Left kidney (tissue), 2 donors: ENCODE results near the gene E4F1. TPM values are rescaled to one million over a fixed set of nuclear protein-coding genes. Genes with fewer than 3 reads are reported as not detected.
"Not testable (repeated sequence)": the region's sequence is repeated elsewhere in the genome, so short reads cannot be mapped to it uniquely, and the experiment has no call there.

Experiments used
- DNase-seq: peaks from one replicate; pipeline ENCODE4 v3.0.0-alpha.2; 2013
- polyA plus RNA-seq: library from polyadenylated mRNA; unstranded; fragments of 120-200 nt; gene quantifications from one replicate; pipeline ENCODE4 v1.2.1, GENCODE V29; 2013; ENCODE audit not compliant: insufficient read length

The E4F1 gene
- polyA plus RNA-seq, 1 donor = 14.7 TPM

DNA sequence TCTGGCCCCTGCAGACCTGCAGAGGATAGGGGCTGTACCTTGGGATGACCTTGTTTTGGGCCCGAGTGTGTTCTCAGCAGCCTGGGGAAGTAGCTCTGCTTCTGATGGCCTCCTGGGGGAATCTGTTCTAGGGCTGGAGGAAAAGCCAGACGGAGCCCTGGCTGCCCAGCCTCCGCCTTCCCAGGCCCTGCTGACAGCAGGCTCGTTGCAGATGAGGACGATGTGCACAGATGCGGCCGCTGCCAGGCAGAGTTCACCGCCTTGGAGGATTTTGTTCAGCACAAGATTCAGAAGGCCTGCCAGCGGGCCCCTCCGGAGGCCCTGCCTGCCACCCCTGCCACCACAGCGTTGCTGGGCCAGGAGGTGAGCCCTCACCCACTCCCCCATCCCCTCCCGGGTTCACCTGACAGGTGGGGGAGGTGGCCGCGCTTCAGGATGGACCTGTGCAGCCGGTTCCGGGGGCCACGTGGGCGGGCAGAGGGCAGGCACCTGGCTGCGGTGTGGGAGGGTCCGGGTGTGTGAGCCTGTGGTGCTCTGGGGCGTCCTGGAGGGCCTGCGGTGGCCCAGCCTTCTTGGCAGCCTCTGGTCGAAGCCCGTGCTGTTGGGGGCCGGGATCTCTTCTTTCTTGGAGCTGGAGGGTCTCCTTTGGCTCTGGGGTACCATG, 4.9 kb downstream of the E4F1 start:
- no peak for DNase-seq

DNA sequence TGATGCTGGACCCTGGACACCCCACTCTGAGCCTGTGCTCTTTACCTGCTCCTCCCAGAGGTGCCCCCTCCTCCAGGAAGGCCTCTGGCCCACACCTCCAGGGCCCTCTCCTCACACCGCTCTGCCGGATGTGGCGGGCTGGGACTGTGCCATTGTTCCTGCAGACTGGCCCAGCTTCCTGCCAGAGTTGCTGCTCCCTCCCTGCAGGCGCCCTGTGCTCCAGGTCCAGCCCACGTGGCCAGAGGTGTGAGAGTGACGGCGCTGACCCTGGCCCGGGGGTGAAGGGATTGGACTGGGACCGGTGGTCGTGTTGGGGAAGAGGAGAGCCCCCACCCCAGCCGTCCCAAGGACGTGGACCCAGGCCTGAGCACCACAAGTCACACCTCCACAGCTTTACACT, 5.7 kb downstream of the E4F1 start:
- no peak for DNase-seq

DNA sequence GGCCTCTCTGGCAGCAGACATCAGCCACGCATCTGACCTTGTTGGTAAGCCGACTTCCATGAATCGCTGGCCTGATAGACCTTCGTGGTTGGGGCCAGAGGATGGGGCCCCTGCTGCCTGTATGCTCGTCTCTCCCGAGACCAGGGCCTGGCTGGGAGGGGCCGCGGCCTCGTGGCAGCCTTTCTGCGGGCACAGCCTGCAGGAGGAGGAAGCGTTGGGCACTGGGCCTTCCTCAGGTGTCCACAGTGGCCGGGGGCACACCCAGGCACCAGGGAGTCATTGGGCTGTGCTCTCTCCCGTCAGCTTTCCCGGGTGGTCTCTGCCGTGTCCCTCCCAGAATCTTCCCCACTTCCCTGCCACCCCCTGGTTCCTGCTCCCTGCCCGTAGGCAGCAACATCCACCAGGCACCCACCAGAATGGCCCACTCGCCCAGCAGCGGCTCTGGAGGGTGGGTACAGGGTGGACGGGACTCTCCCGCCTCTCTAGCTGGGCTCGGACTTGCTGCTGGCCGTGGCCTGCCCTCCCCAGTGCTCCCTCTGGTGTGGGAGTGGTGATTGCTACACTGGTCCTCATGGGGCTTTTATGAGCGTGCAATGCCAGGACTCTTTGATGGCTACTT, 6.3 kb downstream of the E4F1 start:
- DNase-seq = no peak

DNA sequence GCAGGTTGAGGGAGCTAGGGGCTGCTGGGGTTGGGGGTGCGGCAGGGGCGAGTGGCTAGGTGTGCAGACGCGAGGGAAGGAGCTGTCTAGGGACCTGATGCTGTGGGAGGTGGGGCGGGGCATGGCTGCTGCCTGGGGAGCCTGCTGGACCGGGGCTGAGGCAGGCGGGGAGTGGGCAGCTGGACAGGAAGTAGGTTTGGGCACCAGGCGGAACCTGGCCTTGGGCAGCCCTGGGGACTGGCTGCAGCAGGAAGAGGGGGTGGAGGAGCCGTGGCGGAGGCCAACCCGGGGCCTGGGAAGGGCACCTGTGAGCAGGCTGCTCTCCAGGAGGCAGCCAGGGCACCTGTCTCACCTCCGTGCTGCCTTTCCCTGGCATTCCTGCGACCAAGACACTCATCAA, 7.0 kb downstream of the E4F1 start:
- no peak for DNase-seq

DNA sequence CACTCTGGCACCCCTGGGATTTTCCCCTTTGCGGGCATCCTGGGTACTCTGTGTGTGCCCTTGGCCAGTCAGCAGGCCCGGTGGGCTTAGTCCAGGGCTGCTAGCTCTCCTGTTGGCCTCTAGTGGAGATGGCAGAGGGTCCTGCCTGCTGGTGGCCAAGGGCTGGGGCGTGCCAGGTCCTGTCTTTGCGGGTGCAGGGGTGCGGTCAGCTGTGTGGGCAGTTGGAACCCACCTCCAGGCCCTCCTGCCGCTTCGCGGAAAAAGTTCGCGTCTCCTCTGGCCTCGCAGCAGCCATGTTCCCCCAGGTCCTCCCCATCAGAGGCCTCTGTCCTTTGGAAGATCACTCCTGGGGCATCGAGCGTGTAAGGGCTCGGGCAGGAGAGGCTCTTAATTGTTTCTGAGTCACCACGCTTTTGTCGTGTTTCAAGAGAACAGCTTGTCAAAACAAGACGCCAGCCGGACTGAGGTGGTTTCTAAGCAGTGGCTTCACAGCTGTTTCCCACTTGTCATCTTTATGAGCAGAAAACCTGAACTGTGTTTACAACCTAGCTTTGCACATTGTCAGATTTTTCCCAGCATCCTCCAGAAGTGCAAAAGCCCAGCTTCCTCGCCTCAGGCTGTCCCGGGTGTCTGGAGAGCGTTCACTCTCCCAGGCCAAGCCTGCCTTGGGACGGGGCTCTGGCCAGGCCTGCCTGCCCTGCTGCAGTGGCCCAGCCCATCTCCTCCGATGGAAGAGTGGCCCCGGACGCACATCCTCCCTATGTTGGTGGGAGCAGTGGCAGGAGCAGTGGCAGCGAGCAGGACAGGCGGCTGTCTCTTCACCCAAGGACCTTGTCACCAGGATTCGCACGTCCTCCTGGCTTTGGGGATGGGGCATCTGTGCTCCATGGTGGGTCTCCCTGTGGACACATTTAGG, 7.9 kb downstream of the E4F1 start:
- DNase-seq = no peak

DNA sequence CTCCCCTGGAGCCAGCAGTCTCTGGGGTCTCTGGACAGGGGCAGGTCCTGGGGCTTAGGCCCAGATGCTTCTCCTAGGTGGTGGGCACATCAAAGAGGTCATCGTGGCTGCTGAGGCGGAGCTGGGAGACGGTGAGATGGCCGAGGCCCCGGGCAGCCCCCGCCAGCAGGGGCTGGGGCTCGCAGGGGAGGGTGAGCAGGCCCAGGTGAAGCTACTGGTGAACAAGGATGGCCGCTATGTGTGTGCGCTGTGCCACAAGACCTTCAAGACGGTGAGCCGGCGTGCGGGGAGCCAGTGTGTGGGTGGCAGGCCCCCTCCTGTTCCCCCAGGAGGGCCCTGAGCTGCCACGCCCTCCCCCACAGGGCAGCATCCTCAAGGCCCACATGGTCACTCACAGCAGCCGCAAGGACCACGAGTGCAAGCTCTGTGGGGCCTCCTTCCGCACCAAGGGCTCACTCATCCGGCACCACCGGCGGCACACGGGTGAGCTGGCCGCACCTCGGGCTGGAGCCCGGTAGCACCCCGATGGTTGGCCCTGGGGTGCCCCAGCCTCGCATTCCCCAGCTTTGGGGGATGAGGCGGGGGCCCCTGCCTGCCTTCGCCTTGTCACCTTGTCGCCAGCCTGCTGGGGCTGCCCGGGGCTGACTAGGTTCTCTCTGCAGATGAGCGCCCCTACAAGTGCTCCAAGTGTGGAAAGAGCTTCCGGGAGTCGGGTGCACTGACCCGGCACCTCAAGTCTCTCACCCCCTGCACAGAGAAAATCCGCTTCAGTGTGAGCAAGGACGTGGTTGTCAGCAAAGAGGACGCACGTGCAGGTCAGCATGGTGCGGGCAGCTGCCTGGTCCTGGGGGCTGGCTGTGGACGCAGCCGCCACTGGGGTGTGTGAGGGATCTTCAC, 9.0 kb downstream of the E4F1 start:
- DNase-seq = no peak

DNA sequence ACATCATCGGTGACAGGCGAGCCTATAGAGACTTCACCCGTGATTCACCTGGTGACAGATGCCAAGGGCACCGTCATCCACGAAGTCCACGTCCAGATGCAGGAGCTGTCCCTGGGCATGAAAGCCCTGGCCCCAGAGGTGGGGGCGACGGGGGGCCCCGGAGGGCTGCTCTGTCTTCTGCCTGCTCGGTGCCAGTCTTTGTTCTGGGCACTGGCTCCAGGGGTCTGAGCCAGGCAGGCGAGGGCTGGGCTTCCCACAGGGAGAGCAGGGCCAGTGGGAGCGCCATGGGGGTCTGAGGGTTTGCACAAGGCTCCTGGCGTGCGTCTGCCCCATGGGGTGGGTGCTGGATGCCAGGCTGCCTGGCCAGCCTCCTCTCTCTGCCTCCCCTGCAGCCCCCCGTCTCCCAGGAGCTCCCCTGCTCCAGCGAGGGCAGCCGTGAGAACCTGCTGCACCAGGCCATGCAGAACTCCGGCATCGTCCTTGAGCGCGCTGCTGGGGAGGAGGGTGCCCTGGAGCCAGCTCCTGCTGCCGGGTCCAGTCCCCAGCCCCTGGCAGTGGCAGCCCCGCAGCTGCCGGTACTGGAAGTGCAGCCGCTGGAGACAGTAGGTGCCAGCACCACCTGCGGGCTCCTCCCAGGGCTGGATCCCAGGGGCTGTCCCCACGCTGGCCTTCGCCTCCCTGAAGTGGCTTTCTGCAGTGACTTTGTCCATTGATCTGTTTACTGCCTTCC, 9.8 kb downstream of the E4F1 start:
- no peak for DNase-seq

DNA sequence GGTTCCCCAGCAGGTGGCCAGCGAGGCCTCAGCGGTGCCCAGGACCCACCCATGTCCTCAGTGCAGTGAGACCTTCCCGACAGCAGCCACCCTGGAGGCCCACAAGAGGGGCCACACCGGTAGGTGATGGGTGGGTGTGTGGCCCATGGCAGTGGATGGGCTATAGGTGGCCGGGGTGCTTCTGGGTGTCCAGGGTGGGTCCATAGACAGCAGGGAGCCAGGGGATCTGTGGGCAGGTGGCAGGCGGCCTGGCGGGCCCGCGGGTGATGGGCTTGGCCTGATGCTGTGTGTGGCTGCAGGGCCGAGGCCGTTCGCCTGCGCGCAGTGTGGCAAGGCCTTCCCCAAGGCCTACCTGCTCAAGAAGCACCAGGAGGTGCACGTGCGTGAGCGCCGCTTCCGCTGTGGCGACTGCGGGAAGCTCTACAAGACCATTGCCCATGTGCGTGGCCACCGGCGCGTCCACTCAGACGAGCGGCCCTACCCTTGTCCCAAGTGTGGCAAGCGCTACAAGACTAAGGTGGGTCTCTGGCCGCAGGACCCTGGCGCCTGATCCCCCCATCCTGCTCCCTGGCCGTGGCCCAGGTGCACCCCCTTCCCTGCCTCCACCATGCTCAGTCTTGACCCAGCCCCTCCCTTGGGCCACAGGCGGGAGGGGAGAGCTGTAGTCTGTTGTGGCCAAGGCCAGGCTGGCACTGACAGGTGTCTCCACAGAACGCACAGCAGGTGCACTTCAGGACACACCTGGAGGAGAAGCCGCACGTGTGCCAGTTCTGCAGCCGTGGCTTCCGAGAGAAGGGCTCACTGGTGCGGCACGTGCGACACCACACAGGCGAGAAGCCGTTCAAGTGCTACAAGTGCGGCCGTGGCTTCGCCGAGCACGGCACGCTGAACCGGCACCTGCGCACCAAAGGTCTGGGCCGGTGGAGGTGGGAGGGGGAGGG, 10.8 kb downstream of the E4F1 start:
- DNase-seq = no peak

DNA sequence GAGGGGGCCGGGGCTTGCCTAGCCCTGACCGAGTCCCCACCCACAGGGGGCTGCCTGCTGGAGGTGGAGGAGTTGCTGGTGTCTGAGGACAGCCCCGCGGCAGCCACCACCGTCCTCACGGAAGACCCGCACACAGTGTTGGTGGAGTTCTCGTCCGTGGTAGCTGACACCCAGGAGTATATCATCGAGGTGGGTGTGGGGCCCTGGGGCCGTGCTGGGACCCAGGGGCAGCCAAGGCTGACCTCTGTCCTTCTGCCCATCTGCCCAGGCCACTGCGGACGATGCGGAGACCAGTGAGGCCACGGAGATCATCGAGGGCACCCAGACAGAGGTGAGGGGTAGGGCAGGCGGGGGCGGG, 11.4 kb downstream of the E4F1 start:
- DNase-seq = no peak

DNA sequence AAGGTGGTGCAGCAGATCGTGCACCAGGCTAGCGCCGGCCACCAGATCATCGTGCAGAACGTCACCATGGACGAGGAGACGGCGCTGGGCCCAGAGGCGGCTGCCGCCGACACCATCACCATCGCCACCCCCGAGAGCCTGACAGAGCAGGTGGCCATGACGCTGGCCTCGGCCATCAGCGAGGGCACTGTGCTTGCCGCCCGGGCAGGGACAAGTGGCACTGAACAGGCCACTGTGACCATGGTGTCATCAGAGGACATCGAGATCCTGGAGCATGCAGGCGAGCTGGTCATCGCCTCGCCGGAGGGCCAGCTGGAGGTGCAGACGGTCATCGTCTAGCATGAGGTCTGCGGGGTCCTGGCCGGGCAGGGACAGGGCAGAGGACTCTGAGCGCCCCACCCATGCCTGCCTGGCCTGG, 11.9 kb downstream of the E4F1 start:
- DNase-seq = no peak

DNA sequence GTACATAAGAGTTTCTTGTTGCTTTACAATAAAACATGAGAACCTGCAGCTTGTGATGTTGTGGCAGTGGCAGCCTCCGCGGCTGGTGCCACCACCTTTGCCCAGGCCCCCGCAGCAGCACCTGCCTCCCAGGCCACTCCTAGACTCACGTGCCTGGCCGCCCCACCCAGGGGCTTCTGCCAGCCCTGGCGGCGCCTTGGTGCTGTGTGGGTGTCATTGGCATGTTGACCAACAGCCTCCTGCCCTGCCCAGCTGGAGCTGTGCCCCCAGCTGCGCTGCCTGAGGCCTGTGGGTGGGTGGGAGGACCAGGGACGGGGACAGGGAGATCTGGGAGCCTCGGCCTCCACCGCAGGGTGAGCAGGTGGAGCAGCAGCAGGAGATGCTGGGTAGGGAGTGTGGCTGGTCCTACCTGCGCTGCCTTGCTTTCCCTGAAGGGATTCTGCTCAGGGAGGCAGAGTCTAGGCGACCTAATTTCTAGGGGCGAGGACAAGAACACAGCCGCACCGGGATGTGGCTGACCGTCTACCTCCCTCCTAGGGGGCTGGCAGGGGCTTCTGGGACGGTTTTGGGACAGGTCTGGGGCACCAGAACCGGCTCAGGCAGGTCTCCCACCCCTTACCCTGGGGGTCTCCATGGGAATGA, 12.4 kb downstream of the E4F1 start:
- no peak for DNase-seq

DNA sequence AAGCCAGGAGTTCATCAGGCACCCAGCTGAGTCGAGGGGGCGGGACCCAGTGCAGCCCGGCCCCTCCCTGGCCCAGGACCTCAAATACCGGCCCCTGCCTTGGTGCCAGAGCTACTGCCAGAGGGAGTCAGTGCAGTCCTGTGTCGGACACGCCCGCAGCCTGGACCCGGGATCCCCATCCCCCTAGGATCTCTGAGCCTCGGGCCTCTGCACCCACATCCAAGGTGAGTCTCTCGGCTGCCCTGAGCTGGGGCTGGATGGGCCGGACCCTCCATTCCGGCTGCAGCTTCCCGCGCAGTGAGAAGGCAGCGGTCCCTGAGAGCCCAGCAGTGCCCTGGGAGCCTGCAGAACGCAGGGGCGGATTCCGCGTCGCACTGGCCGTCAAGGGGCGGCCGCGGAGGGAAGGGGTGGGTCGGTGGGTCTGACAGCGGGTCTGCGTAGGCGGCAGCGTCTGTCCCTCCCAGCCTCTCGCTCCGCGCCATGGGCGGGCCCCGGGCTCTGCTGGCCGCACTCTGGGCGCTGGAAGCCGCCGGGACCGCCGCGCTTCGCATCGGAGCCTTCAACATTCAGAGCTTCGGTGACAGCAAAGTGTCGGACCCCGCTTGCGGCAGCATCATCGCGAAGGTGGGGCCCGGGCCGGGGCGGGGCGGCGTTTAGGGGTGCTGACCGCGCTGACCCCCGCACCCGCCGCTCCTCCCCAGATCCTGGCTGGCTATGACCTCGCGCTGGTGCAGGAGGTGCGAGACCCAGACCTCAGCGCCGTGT, 13.1 kb downstream of the E4F1 start, which contains the start of gene DNASE1L2:
Gene DNASE1L2, plus strand, starts transcription at position 108 of the 765 bp plus-strand sequence. Its CDS starts 373 bp downstream, at position 481.
- DNase-seq = no peak

DNA sequence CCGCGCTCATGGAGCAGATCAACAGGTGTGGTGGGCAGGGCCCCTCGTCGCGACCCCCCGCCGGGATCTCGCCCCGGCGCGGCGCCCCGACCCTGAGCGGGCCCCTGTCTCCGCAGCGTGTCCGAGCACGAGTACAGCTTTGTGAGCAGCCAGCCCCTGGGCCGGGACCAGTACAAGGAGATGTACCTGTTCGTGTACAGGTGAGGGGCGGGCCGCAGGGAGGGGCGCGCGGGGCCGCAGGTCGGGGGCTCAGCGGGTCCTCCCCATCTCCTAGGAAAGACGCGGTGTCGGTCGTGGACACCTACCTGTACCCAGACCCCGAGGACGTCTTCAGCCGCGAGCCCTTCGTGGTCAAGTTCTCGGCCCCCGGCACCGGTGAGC, 13.7 kb downstream of the E4F1 start:
- DNase-seq = no peak

DNA sequence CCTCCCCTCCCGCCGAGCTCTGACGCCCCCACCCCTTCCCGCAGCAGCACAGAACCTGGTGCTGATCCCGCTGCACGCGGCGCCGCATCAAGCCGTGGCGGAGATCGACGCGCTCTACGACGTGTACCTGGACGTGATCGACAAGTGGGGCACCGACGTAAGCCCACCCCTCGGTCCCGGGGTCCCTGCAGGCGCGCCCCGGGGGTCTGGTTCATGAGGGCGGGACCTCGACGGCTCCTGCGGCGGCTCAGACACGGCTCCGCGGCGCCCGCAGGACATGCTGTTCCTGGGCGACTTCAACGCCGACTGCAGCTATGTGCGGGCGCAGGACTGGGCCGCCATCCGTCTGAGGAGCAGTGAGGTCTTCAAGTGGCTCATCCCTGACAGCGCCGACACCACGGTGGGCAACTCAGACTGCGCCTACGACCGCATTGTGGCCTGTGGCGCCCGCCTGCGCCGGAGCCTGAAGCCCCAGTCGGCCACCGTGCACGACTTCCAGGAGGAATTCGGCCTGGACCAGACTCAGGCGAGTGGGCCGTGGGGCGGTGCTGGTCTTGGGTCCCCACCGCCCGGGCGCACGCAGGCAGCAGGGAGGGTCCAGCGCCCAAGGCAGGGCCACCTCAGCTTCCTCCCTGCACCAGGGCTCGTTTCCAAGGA, 14.2 kb downstream of the E4F1 start:
- no peak for DNase-seq

DNA sequence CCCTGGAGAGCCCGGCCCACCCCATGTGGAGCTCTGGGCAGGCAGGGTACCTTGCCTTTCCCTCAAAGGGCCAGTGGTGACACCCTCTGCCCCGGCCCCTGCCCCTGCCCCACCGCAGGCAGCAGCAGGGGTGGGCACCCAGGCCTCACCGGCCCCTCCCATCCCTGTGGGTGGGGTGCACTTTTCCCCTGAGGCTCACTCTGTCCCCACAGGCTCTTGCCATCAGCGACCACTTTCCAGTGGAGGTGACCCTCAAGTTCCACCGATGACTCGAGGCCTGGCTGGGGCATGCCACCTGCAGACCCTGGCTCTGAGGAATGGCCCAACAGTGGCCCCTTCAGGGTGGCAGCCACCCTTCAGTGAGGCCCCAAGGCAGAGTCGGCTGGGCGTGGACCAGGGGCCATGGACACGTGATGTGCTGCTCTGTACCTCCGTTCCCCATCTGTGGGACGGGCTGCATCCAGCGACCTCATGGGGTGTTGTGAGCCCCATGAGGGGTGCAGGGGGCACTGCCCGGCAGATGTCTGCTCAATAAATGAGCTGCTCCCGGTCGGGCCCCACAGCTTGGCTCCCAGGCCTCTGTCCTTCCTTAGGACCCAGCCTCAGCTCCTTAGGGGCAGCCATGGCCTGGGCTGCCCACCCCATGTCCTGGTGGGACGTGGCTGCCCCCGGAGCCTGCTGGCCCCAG, 14.9 kb downstream of the E4F1 start:
- no peak for DNase-seq

DNA sequence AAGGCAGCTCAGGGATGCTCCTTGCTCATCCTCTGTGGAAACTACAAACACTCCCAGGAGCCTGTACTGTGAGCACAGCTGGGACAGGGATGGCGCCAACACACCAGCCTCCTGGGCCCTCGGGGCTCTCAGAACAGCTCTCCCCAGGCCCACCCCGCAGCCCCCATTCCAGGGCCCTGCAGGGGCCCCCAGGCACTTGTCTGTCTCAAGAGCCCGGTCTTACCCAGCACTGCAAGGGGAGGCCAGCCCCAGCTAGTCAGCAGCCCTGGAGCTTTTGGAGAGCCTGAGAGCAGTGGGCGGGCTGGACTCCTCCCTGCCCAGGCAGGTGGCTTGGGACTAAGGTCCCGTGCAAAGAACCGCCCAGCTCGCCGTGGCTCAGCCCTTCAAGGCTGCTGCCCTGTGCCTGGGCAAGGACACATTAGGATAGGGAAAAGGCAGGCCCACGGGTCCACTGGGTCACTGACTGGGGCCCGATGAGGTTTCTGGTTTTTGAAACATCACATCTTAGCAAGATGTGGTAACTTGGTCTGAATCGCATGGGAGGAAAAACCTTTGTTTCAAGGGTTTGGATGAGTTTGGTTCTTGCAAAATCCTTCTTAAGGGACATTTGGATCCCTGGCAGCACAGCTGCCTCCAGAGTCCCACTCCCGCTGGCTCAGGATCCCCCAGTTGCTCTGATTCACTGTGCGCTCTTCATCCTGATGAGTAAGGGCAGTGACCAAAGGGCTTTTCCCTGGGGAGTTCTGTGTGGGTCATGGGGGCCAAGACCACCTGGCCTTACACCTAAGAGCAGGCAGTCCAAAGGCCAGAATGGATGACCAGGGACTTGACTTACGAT, 15.7 kb downstream of the E4F1 start:
- no peak for DNase-seq

DNA sequence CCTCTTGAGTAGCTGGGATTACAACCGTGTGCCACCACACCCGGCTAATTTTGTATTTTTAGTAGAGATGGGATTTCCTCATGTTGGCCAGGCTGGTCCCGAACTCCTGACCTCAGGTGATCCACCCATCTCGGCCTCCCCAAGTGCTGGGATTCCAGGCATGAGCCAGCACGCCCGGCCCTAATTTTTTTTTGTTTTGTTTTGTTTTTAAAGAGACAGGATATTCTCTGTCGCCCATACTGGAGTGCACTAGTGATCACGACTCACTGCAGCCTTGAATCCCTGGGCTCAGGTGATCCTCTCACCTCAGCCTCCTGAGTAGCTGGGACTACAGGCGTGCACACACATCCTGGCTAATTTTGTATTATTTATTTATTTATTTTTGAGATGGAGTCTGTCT, 16.9 kb downstream of the E4F1 start:
- DNase-seq = not testable (repeated sequence)
